Karpas-422 (cell line): ENCODE results near the gene KDM2A. TPM values are rescaled to one million over a fixed set of nuclear protein-coding genes. Genes with fewer than 3 reads are reported as not detected.

Experiments used
- DNase-seq: peaks from one replicate; pipeline ENCODE4 v3.0.0-alpha.2; 2015
- H2AFZ ChIP-seq: fragments of 200-600 bp; sonication (generic); 2 replicates; pipeline ENCODE4 v1.6.1; 2014; ENCODE audit warnings: antibody characterized with exemption, low read length, mixed read lengths
- H3K27ac ChIP-seq: fragments of 200-600 bp; sonication (generic); 2 replicates; pipeline ENCODE4 v1.5.1; 2014; ENCODE audit warnings: mild to moderate bottlenecking, low read length, moderate library complexity
- H3K27me3 ChIP-seq: fragments of 200-600 bp; sonication (generic); 2 replicates; pipeline ENCODE4 v1.6.1; 2014; ENCODE audit warnings: low read length, mixed read lengths
- H3K36me3 ChIP-seq: fragments of 200-600 bp; sonication (generic); 2 replicates; pipeline ENCODE4 v1.6.1; 2014; ENCODE audit warnings: low read length, mixed read lengths; ENCODE audit not compliant: insufficient read depth
- H3K4me1 ChIP-seq: fragments of 200-600 bp; sonication (generic); 2 replicates; pipeline ENCODE4 v1.6.1; 2014; ENCODE audit warnings: mild to moderate bottlenecking, low read length, mixed read lengths
- H3K4me2 ChIP-seq: fragments of 200-600 bp; sonication (generic); 2 replicates; pipeline ENCODE4 v1.6.1; 2014; ENCODE audit warnings: low read length, low read depth, mild to moderate bottlenecking; ENCODE audit not compliant: poor library complexity, severe bottlenecking
- H3K4me3 ChIP-seq: fragments of 200-600 bp; sonication (generic); 2 replicates; pipeline ENCODE4 v1.5.1; 2014; ENCODE audit warnings: mild to moderate bottlenecking, antibody characterized with exemption, low read length, mixed read lengths
- H3K79me2 ChIP-seq: fragments of 200-600 bp; sonication (generic); 2 replicates; pipeline ENCODE4 v1.6.1; 2014; ENCODE audit warnings: mild to moderate bottlenecking, low read length, mixed read lengths
- H3K9ac ChIP-seq: fragments of 200-600 bp; sonication (generic); 2 replicates; pipeline ENCODE4 v1.6.0; 2014; ENCODE audit warnings: low read length
- H3K9me2 ChIP-seq: fragments of 200-600 bp; sonication (generic), shearing (Covaris generic); replicated peaks from 2 replicates; pipeline ENCODE4 v1.6.0; 2014; ENCODE audit warnings: mild to moderate bottlenecking, low read length, moderate library complexity; ENCODE audit not compliant: insufficient read depth
- H3K9me3 ChIP-seq: fragments of 300-700, 200-600 bp; sonication (generic); 2 replicates; pipeline ENCODE4 v1.6.1; 2014; ENCODE audit warnings: low read length, mixed read lengths
- H4K20me1 ChIP-seq: fragments of 200-600 bp; sonication (generic); 2 replicates; pipeline ENCODE4 v1.6.1; 2014; ENCODE audit warnings: mild to moderate bottlenecking, antibody characterized with exemption, low read length, low read depth; ENCODE audit not compliant: insufficient read depth
- total RNA-seq: library from RNA; depleted of rRNA; stranded (reverse); fragments of >200 nt; shearing (Covaris generic); gene quantifications from 2 replicates; pipeline ENCODE4 v1.2.3, GENCODE V29; 2014; ENCODE audit warnings: low replicate concordance

KDM2A gene
- total RNA-seq, 1 experiment from 2014 or later = 55.8 TPM

GRCh38 chr11:67111261-67111660, 7.8 kb upstream of the KDM2A start:
- Histone ChIP-seq H3K4me3 (no peak overlapping the region), H3K4me1 (peaks cover 14% of the 10 kb centered on the region), H3K79me2 (no peaks in the 10 kb centered on the region), H3K4me2 (no peak overlapping the region), H3K9ac (no peak overlapping the region), H3K27ac (no peak overlapping the region), H3K27me3 (no peaks in the 10 kb centered on the region), H2AFZ (no peak overlapping the region), H3K36me3 (no peaks in the 10 kb centered on the region), H4K20me1 (no peaks in the 10 kb centered on the region), H3K9me2 (no peaks in the 10 kb centered on the region), H3K9me3 (no peaks in the 10 kb centered on the region)
- no peak for DNase-seq

DNA sequence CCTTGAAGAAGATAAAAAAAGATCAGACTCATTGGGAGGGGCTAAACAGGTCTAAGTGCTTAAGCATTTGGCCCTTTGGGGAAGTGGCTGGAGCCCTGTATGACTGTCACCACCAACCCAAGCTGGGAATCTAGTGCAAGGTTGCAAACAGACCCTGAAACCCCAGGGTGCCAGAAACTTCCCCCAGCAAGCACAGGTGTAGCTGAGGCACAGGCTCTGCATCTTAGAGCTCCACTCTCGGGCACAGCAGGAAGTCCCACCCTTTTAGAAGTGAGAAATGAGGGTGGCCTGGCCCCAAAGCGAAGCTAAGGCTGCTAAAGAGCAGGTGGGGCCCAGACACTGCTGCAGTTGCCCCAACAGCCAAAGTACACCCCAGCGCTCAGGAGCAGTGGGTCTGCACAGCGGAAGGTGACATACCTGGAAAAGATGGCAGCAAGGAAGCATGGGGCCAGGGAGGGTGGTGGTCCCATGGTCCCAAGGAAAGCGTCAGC, 5.8 kb upstream of the KDM2A start:
- H3K9ac ChIP-seq = 0 out of 2 replicates have a peak overlapping the region, but pooled peaks have one; percentile 20
- H3K36me3 ChIP-seq = no peaks in the 10 kb centered on the region
- H3K9me2 ChIP-seq = no peaks in the 10 kb centered on the region
- H3K79me2 ChIP-seq = no peaks in the 10 kb centered on the region
- no peak overlapping the region for H2AFZ ChIP-seq
- DNase-seq = peak; percentile 71
- no peaks in the 10 kb centered on the region for H4K20me1 ChIP-seq
- peaks cover 18% of the 10 kb centered on the region for H3K4me1 ChIP-seq
- H3K27ac ChIP-seq = no peak overlapping the region
- peak overlapping the region; percentile 16 for H3K4me2 ChIP-seq
- H3K27me3 ChIP-seq = no peaks in the 10 kb centered on the region
- H3K9me3 ChIP-seq = no peaks in the 10 kb centered on the region
- H3K4me3 ChIP-seq = no peak overlapping the region

DNA sequence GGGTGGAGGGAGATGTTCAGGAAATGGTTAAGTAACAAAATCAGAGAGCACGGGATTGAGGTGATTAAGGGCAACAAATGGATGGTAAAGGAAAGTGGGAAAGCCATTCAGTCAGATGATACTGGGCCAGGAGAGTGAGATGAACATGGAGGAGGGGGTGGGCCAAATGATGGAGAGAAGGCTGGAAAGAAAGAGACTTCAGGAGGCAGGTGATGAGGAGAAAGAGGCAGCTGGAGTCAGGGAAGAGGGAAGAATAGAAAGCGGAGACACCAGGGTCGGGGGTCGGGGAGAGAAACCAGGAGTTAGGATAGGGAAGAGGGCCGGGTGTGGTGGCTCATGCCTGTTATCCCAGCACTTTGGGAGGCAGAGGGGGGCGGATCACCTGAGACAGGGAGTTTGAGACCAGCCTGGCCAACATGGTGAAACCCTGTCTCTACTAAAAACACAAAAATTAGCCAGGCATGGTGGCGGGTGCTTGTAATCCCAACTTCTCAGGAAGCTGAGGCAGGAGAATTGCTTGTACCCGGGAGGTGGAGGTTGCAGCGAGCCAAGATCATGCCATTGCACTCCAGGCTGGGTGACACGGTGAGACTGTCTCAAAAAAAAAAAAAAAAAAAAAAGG, 4.7 kb upstream of the KDM2A start:
- Histone ChIP-seq H3K27me3 (no peaks in the 10 kb centered on the region), H3K27ac (no peak overlapping the region), H3K4me1 (peaks cover 21% of the 10 kb centered on the region), H3K9me2 (no peaks in the 10 kb centered on the region), H2AFZ (no peak overlapping the region), H3K4me3 (no peak overlapping the region), H3K4me2 (no peak overlapping the region), H3K36me3 (no peaks in the 10 kb centered on the region), H3K9ac (no peak overlapping the region), H4K20me1 (no peaks in the 10 kb centered on the region), H3K79me2 (no peaks in the 10 kb centered on the region), H3K9me3 (no peaks in the 10 kb centered on the region)
- DNase-seq = no peak

GRCh38 chr11:67116758-67117105, 2.3 kb upstream of the KDM2A start:
- Histone ChIP-seq H3K9ac (no peak overlapping the region), H3K4me3 (no peak overlapping the region), H3K4me2 (no peak overlapping the region)

DNA sequence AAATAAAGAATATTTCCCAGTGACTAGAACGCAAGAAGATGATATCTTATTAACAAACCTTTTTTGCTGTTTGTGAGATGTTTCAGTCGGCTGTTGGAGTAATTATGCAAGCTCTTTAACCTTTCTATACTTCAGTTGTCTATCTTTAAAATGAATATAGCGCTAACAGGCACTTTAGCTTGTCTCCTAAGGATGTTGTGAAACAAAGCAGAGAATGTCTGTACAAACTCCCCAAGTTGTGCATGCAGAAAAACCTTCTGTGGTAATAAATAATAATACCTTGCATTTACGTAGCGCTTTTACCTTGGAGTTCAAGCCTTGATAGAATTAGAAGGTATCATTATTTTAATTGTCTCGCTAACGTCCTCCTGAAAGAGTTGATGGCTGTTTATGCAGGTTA, 1.9 kb upstream of the KDM2A start:
- H3K9me3 ChIP-seq = no peaks in the 10 kb centered on the region
- H4K20me1 ChIP-seq = no peaks in the 10 kb centered on the region
- peaks cover 4% of the 10 kb centered on the region; the same call in 1 of the 2 replicates for H3K36me3 ChIP-seq
- no peak overlapping the region for H3K27ac ChIP-seq
- peaks cover 26% of the 10 kb centered on the region for H3K79me2 ChIP-seq
- DNase-seq = no peak
- H3K4me3 ChIP-seq = no peak overlapping the region; the same call in 1 of the 2 replicates
- H3K27me3 ChIP-seq = no peaks in the 10 kb centered on the region
- peak overlapping the region; percentile 53 for H3K4me2 ChIP-seq
- peak overlapping the region; percentile 94; the same call in 1 of the 2 replicates for H3K9ac ChIP-seq
- H3K9me2 ChIP-seq = no peaks in the 10 kb centered on the region
- peak overlapping the region; percentile 79; the same call in 1 of the 2 replicates for H2AFZ ChIP-seq
- H3K4me1 ChIP-seq = peaks cover 31% of the 10 kb centered on the region

More at GRCh38 chr11:67116758-67117105, 2.3 kb upstream of the KDM2A start:
- no peaks in the 10 kb centered on the region for H3K27me3 ChIP-seq
- no peak overlapping the region for H3K27ac ChIP-seq
- no peaks in the 10 kb centered on the region for H4K20me1 ChIP-seq
- no peaks in the 10 kb centered on the region for H3K9me3 ChIP-seq
- peaks cover 27% of the 10 kb centered on the region for H3K4me1 ChIP-seq
- H2AFZ ChIP-seq = no peak overlapping the region
- H3K36me3 ChIP-seq = peaks cover under 1% of the 10 kb centered on the region; the same call in 1 of the 2 replicates
- H3K79me2 ChIP-seq = peaks cover 22% of the 10 kb centered on the region
- DNase-seq = no peak
- H3K9me2 ChIP-seq = no peaks in the 10 kb centered on the region

- H2AFZ ChIP-seq = peak overlapping the region; percentile 79; the same call in 1 of the 2 replicates
- peaks cover 4% of the 10 kb centered on the region; the same call in 1 of the 2 replicates for H3K36me3 ChIP-seq
- no peaks in the 10 kb centered on the region for H3K9me3 ChIP-seq
- no peaks in the 10 kb centered on the region for H3K27me3 ChIP-seq
- peak overlapping the region; percentile 79; the same call in 1 of the 2 replicates for H3K4me3 ChIP-seq
- no peak for DNase-seq
- peaks cover 33% of the 10 kb centered on the region for H3K4me1 ChIP-seq
- H3K9me2 ChIP-seq = no peaks in the 10 kb centered on the region
- H3K9ac ChIP-seq = peak overlapping the region; percentile 94
- H3K4me2 ChIP-seq = peak overlapping the region; percentile 80
- no peak overlapping the region for H3K27ac ChIP-seq
- H4K20me1 ChIP-seq = 0 out of 2 replicates have a peak, but pooled peaks cover under 1% of the 10 kb centered on the region
- H3K79me2 ChIP-seq = peaks cover 30% of the 10 kb centered on the region
Observed at GRCh38 chr11:67117672-67118180, 1.3 kb upstream of the KDM2A start.

DNA sequence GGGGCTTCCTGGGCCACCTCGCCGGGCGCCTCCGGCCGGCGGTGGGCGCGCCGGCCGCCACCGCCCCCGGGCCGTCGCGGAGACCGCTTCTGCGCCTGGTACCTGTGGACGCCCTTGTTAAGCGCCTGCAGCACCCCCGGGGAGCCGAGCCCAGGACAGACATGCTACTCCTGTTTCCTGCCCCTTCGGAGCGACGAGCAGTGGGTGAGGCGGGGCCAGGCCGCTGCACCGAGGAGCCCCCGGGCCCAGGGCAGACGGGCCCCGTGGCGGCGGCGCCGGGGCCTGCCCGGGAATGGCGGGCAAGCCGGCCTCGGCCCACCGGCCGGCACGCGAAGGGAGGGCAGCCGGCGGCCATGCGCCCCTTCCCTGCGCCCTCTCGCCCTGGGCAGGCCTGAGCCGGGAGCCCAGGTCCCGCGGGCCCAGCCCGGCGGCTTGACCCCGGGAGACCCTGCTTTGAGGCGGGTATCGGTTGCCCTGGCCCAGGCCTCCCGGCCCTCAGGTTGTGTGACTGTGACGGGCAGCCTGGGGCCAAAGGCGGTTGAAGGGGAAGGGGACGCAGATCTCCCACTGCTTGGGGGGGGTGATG, 789 bp upstream of the KDM2A start:
- H3K4me3 ChIP-seq = peak overlapping the region; percentile 79
- DNase-seq = peak; percentile 75
- peak overlapping the region; percentile 80 for H3K4me2 ChIP-seq
- peaks cover 36% of the 10 kb centered on the region for H3K79me2 ChIP-seq
- H3K27ac ChIP-seq = peak overlapping the region; percentile 56; the same call in 1 of the 2 replicates
- H3K27me3 ChIP-seq = no peaks in the 10 kb centered on the region
- H3K9me3 ChIP-seq = no peaks in the 10 kb centered on the region
- 0 out of 2 replicates have a peak, but pooled peaks cover 5% of the 10 kb centered on the region for H4K20me1 ChIP-seq
- H3K36me3 ChIP-seq = peaks cover 9% of the 10 kb centered on the region
- peaks cover 28% of the 10 kb centered on the region for H3K4me1 ChIP-seq
- H2AFZ ChIP-seq = peak overlapping the region; percentile 83; the same call in 1 of the 2 replicates
- peak overlapping the region; percentile 94 for H3K9ac ChIP-seq
- no peaks in the 10 kb centered on the region for H3K9me2 ChIP-seq
